Stimulated activated CD4-positive, alpha-beta T cell treated with anti-CD3 and anti-CD28 coated beads, Interleukin-2, amount 100 ng/mL, for 4 hours (primary cell): ENCODE results near the gene GRIN3B.
"Not testable (repeated sequence)": the region's sequence is repeated elsewhere in the genome, so short reads cannot be mapped to it uniquely, and the experiment has no call there.

Experiments used
- DNase-seq: peaks from one replicate; pipeline ENCODE4 v3.0.0-alpha.2; 2020; ENCODE audit warnings: low read depth

The GRIN3B gene

GRCh38 chr19:1000095-1000494 is at the start of gene GRIN3B:
TSS of gene GRIN3B (plus strand) at chr19:1000419. CDS start at chr19:1000438, 19 bp downstream.
- peak; percentile 39 for DNase-seq

GRCh38 chr19:952049-952679 is 48.1 kb upstream of the GRIN3B start:
- DNase-seq = no peak

- no peak for DNase-seq
Observed at GRCh38 chr19:952680-953444, 47.4 kb upstream of the GRIN3B start.

- no peak for DNase-seq
Observed at GRCh38 chr19:953445-954271, 46.6 kb upstream of the GRIN3B start.

- no peak for DNase-seq
Observed at GRCh38 chr19:954272-954671, 45.9 kb upstream of the GRIN3B start.

GRCh38 chr19:954672-955494 is 45.3 kb upstream of the GRIN3B start:
- DNase-seq = no peak

GRCh38 chr19:955803-956765 is 44.1 kb upstream of the GRIN3B start:
- no peak for DNase-seq

- DNase-seq = no peak
Observed at GRCh38 chr19:956766-957440, 43.3 kb upstream of the GRIN3B start.

GRCh38 chr19:957578-957977 is 42.6 kb upstream of the GRIN3B start:
- DNase-seq = not testable (repeated sequence)

GRCh38 chr19:958967-959855 is 41.0 kb upstream of the GRIN3B start:
- peak; percentile 52 for DNase-seq

- no peak for DNase-seq
Observed at GRCh38 chr19:960020-960419, 40.2 kb upstream of the GRIN3B start.

GRCh38 chr19:960601-960938 is 39.6 kb upstream of the GRIN3B start:
- no peak for DNase-seq

- DNase-seq = no peak
Observed at GRCh38 chr19:961866-962620, 38.2 kb upstream of the GRIN3B start.

- no peak for DNase-seq
Observed at GRCh38 chr19:962683-963400, 37.4 kb upstream of the GRIN3B start.

GRCh38 chr19:963486-963951 is 36.7 kb upstream of the GRIN3B start:
- no peak for DNase-seq

- DNase-seq = no peak
Observed at GRCh38 chr19:964116-964520, 36.1 kb upstream of the GRIN3B start.
